Measurements from ENCODE around the gene REXO1. TPM values are rescaled to one million over a fixed set of nuclear protein-coding genes. Genes with fewer than 3 reads are reported as not detected.

Gene REXO1
- polyA plus RNA-seq, 2 of the 4 experiments (the other 2 are of a cell fraction) = 5.6 to 13.8 TPM

DNA sequence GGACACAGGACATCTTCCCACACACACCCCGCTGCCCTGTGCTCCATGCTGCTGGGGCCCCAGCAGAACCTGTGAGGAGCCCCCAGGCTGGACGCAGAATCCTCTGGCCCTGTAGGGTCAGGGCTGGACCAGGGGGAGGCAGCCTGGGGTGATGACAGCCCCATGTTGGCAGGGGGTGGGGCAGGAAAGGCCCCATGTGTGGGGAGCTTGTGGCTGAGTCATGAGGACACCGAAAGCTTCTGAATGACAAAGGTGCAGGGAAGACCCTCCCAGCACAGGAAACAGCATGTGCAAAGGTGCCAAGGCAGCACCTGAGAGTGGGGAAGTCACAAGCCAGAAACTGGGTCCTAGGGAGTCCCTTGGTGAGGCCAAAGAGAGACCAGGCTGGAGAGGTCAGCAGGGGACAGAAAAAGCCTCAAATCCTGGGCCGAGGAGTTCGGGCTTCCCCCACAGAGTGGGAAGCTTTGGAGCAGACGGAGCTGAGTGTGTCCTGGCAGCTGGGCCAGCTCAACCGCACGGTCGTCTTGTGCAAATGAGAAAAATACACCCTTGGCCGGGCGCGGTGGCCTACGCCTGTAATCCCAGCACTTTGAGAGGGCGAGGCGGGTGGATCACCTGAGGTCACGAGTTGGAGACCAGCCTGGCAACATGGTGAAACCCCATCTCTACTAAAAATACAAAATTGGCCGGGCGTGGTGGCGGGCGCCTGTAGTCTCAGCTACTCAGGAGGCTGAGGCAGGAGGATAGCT lies 53.7 kb downstream of the REXO1 start (continued):
- no peak for TF ChIP-seq CHD4 (IDR thresholded peaks at IDR 0.05; ENCODE audit: borderline replicate concordance)
- TF ChIP-seq NPAS2 (CRISPR knock-in tag; IDR thresholded peaks at IDR 0.05; ENCODE audit: borderline replicate concordance) = no peak
- TF ChIP-seq, protein P1, sequence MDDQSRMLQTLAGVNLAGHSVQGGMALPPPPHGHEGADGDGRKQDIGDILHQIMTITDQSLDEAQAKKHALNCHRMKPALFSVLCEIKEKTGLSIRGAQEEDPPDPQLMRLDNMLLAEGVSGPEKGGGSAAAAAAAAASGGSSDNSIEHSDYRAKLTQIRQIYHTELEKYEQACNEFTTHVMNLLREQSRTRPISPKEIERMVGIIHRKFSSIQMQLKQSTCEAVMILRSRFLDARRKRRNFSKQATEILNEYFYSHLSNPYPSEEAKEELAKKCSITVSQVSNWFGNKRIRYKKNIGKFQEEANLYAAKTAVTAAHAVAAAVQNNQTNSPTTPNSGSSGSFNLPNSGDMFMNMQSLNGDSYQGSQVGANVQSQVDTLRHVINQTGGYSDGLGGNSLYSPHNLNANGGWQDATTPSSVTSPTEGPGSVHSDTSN (IDR thresholded peaks at IDR 0.05) = no peak
- no peak for TF ChIP-seq NFE2L2 (conservative IDR thresholded peaks at IDR 0.05; ENCODE audit: low read length)
- TF ChIP-seq MAZ (IDR thresholded peaks at IDR 0.05; ENCODE audit: borderline replicate concordance, low read depth, low read length) = no peak

- TF ChIP-seq CBX8 (IDR thresholded peaks at IDR 0.05) (no peak), EHF (CRISPR knock-in tag; IDR thresholded peaks at IDR 0.05) (no peak), HOXB5 (CRISPR knock-in tag; IDR thresholded peaks at IDR 0.05) (no peak), CHD2 (IDR thresholded peaks at IDR 0.05; ENCODE audit: low read length, partially characterized antibody) (no peak), KDM1A (IDR thresholded peaks at IDR 0.05; ENCODE audit: low read depth) (no peak), EHMT2 (IDR thresholded peaks at IDR 0.05; ENCODE audit: low read depth) (no peak), USF2 (IDR thresholded peaks at IDR 0.05) (no peak), ZNF302 (CRISPR knock-in tag; IDR thresholded peaks at IDR 0.05) (no peak), ZSCAN20 (CRISPR knock-in tag; IDR thresholded peaks at IDR 0.05) (no peak), RARB (CRISPR knock-in tag; IDR thresholded peaks at IDR 0.05) (no peak), PHF8 (IDR thresholded peaks at IDR 0.05; ENCODE audit: borderline replicate concordance, low read depth) (no peak), RNF2 (IDR thresholded peaks at IDR 0.05; ENCODE audit: borderline replicate concordance, low read depth) (no peak), MYC (IDR thresholded peaks at IDR 0.05; ENCODE audit: borderline replicate concordance, low read length) (no peak), BHLHE40 (IDR thresholded peaks at IDR 0.05; ENCODE audit: low read depth, low read length) (no peak), FOXS1 (CRISPR knock-in tag; IDR thresholded peaks at IDR 0.05) (no peak), NFE2L2 (conservative IDR thresholded peaks at IDR 0.05; ENCODE audit: low read length) (no peak), ZFP36 (IDR thresholded peaks at IDR 0.05; ENCODE audit: borderline replicate concordance, partially characterized antibody) (no peak)
- TF ChIP-seq, protein P2, sequence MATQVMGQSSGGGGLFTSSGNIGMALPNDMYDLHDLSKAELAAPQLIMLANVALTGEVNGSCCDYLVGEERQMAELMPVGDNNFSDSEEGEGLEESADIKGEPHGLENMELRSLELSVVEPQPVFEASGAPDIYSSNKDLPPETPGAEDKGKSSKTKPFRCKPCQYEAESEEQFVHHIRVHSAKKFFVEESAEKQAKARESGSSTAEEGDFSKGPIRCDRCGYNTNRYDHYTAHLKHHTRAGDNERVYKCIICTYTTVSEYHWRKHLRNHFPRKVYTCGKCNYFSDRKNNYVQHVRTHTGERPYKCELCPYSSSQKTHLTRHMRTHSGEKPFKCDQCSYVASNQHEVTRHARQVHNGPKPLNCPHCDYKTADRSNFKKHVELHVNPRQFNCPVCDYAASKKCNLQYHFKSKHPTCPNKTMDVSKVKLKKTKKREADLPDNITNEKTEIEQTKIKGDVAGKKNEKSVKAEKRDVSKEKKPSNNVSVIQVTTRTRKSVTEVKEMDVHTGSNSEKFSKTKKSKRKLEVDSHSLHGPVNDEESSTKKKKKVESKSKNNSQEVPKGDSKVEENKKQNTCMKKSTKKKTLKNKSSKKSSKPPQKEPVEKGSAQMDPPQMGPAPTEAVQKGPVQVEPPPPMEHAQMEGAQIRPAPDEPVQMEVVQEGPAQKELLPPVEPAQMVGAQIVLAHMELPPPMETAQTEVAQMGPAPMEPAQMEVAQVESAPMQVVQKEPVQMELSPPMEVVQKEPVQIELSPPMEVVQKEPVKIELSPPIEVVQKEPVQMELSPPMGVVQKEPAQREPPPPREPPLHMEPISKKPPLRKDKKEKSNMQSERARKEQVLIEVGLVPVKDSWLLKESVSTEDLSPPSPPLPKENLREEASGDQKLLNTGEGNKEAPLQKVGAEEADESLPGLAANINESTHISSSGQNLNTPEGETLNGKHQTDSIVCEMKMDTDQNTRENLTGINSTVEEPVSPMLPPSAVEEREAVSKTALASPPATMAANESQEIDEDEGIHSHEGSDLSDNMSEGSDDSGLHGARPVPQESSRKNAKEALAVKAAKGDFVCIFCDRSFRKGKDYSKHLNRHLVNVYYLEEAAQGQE (IDR thresholded peaks at IDR 0.05) = no peak
- TF ChIP-seq, protein P3, sequence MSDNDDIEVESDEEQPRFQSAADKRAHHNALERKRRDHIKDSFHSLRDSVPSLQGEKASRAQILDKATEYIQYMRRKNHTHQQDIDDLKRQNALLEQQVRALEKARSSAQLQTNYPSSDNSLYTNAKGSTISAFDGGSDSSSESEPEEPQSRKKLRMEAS (IDR thresholded peaks at IDR 0.05) = no peak
- Histone ChIP-seq H3K27ac (no peak overlapping the region), H3K4me1 (no peaks in the 10 kb centered on the region), H3K4me3 (no peak overlapping the region), H3K9me3 (no peaks in the 10 kb centered on the region), H3K4me2 (no peak overlapping the region)
- FAIRE-seq (no peak), ATAC-seq (no peak), DNase-seq (ENCODE audit: low read depth in 1 of 2, low spot score in 1 of 2) (no peak)
- ChIA-PET CTCF (interaction anchor here (1.0 to 10.6 kb wide), 3 partner anchors 8 to 120 kb away, joined by 4 to 146 read pairs (median 90); no protein-coding TSS in a partner anchor), POLR2A (no interaction called here)
- WGBS (ENCODE audit: missing lambda C conversion rate) = no CpG with 5 or more reads among the region's 14 CpGs
Measured at GRCh38 chr19:1791879-1792278, 56.4 kb downstream of the REXO1 start.

Measured in A549 (cell line).